HPDE6-E6E7 (cell line): ENCODE results near the gene WDR27.

Experiments used
- DNase-seq: peaks from one replicate; pipeline ENCODE4 v3.0.0; 2011; ENCODE audit warnings: missing footprints; ENCODE audit errors: extremely low spot score

WDR27 gene

DNA sequence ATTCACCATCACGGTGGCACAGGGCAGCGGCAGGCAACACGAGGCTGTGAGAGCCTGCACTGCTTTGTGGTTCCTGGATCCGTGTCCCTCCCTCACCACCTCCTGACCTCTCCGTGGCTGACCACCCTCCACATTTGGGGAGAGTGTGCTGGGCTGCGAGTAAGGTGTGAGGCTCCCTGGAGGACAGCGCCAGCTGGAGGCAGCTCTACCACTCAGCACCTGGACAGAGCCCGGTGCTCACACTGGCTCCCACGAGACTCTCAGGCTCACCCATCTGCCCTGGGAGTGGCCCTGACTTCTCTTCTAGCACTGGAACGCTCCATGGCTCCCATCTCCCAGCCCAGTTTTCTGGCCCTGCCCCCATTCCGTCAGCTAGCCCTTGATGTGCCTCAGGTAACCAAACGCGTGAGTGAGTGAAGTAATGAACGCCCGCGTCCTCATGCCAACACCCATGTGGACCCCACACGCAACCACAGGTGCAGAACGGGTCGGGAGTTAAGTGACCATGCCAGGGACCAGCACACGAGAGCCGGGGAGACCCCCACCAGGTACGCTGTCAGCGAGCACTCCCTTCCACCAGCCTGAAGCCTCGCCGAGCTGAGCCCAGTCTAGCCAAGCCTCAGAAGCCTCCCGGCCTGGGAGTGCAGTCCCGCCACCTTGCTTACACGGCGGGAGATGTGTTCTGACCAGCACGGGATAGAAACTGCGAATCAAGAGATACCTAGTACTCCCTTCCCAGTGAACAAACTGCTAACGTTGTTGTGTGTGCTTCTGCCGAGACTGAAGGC is 137.2 kb downstream of the WDR27 start:
- no peak for DNase-seq

DNA sequence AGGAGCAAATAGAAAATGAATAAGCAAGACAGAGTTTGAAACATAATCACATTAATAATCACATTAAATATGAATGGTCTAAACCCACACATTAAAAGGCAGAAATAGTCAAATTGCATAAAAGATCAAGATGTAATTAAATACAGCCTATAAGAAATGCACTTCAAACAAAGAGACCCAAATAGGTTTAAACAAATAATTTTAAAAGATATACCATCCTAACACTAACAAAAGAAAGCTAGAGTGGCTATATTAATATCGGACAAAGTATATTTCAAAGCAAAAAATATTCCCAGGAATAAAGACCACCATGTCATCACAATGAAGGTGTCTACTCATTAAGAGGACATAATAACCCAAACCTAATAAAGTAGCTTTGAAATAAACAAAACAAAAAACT is 140.2 kb downstream of the WDR27 start:
- DNase-seq = no peak

DNA sequence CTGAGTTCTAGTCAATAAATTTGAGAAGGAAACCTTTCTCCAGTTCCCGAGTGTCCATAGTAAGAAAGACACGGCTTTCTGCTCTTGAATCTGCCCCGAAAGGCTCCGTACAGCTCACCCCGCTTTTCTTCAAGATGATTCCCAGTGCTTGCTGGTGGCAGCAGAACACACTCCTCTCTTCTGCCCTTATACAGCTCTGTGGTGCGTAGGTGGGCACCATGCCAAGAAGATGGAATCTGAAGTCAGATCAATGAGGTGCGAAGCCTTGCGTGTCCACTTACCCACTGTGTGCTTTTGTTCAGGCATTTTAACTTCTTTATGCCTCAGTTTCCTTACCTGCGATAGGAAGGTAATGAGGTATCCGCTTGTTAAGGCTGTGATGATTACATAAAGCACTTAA is 142.2 kb downstream of the WDR27 start:
- no peak for DNase-seq

DNA sequence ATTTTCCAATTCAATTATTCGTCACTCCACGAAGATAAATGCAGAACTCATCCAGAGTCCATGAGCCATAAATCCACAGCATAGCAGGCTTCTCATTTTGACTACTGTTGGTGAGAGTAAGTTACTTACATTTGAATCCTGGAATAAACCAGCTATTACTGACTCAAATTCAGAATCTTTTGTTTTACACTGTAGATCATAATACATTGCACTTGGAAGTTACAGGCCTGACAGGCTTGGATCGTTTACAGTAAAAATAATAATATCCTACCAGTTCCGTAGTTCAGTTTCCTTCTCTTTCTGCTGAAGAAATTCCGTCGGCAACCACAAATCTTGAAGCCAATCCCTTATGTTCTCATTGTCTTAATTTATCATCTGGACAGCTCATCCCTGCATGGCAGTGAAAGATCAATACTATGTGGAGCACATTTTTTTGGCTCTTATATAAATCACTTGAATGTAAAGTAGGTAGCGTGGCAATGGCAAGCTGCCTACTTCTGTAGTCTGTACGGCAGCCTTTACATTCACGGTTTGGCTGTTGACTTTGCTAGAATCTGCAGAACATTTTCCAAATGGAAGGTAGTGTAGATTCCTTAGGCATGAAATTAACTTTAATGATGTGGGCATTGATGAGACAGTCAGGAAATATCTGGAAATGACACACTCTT is 142.9 kb downstream of the WDR27 start:
- no peak for DNase-seq

DNA sequence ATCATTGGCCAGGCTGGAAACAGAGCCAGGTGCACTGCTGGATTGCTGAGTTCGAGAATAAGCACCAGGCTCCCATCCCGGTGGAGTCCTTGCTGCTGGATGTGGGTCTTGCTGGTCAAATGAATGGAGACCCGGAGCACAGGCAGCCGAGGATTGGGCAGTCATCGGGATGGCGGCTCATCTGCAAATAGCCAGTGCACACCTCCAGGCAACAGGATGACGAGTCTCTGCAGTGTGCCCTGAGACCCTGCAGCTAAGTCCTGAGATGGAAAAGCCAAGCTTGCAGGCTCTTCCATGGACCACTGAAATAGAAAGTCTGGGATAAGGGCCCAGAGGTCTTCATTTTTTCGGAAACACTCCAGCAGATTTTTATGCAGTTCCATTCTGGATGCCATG is 143.5 kb downstream of the WDR27 start:
- no peak for DNase-seq

DNA sequence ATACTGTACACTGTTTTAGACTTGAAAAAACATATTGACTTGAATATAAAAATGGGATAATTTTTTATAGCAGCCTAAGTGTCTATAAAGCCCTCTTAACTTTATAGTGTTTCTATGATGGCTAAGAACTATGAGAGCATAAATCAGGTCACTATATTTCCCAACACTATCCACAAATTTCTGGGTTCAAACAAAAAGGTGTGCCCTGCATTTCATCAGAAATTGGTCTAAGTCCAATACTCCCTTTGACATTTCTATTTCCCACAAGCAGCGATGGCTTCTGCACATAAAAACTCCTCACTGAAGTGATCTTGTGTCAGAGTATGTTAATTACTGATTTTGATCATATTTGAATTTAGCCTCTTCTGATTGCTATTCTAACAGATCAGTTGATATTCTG is 143.9 kb downstream of the WDR27 start:
- DNase-seq = no peak

DNA sequence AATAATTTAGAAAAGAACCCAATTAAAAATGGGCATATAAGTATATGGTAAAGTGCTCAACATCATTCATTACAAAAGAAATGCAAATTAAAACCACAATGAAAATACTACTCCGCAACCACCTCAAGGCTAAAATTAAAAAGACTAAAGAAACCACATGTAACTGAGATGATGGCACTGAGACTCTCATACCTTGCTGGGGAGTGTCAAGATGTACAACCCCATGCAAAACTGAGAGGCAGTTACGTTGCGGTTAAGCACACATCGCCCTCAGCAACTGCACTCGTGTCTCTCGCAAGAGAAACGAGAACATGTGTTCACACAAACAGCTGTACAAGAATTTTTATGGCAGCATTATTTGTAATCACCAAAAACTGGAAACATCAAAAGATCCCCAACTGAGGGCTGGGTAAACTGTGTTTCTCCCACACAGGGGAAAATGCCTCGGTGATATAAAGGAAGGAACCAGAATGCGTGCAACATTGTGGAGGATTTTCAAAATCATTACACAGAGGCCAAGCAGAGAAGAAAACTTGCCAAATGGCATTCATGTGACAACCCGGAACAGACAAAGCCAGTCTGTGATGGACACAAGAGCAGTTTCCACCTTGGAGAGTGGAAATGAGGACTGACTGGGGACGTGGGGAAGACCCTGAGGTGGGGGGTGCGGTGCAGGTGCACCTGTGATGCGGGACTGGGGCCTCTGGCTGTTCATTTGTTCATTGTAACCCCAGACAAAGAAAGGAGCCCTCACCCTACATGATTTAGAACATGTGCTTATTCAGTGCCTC is 144.9 kb downstream of the WDR27 start:
- no peak for DNase-seq

DNA sequence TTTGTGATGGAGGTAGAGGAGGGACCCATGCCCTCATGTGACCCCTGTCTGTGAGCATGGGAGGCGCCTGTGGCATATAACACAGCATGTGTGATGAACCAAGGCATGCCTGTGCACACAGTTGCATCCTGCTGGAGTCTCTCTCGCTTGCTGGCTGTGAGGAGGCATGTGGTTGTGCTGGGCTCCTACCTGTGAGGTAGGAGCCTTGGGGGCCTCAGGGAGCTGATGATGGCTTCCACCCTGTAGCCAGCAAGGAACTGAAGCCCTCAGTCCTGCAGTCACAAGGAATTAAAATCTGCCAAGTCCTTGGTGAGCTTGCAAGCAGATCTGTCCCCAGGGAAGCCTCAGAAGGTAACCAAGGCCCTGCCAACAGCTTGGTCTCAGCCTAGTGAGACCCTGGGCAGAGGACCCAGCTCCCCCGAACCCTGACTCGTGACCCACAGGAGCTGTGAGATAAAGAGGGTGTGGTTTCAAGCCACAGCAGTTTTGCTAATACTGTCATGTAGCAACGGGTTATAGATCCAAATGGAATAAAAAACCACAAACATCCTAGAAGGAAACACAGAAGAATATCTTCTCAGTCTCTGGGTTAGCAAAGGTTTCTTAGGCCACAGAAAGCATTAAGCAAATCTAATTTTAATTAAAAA is 145.7 kb downstream of the WDR27 start:
- DNase-seq = no peak

DNA sequence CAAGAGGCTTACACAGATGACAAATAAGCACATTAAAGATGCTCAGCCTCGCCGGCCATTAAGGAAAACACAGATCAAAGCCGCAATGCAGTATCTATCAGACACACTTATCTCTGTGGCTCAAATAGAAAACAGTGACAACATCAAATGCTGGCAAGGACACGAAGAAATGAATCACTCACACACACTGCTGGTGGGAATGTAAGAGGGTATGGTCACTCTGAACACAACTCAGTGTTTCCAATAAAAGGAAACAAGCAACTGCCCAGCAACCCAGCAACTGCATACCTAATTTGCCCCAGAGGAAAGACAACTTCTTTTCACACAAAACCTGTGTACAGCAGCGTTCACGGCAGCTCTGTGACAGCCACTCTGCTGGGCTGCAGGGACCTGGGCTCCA is 155.8 kb downstream of the WDR27 start:
- DNase-seq = no peak

DNA sequence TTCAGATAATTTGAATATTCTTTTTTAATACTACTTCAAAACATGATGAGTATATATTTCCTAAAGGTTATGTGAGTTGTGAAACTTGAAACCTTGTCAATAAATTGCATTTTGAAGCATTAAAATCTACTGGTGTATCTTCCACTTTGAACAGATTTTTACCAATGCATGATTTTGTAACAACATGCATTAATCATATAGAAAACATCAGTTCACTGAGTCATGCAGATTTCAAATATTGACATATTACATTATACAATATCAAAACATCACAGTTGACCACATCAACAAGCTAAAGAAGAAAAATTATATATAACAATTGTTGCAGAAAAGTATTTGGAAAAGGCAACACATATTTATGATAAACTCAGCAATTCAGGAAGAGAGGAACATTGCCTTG is 158.1 kb downstream of the WDR27 start:
- no peak for DNase-seq

DNA sequence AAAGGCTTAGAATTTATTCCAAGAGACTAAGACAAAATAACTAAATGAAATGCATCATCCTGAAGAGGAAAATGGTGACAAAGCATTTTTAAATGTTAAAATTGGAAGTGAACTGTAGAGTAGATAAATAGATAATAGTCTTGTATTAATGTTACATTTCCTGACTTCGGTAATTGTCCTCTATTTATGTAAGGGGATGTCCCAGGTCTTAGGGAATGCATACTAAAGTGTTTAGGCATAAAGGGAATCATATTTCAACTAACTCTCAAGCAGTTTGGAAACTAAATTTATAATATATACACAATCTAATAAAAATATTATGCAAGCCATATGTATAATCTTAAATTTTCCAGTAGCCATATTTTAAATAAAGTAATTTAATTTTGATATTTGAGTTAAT is 159.3 kb downstream of the WDR27 start:
- DNase-seq = no peak

DNA sequence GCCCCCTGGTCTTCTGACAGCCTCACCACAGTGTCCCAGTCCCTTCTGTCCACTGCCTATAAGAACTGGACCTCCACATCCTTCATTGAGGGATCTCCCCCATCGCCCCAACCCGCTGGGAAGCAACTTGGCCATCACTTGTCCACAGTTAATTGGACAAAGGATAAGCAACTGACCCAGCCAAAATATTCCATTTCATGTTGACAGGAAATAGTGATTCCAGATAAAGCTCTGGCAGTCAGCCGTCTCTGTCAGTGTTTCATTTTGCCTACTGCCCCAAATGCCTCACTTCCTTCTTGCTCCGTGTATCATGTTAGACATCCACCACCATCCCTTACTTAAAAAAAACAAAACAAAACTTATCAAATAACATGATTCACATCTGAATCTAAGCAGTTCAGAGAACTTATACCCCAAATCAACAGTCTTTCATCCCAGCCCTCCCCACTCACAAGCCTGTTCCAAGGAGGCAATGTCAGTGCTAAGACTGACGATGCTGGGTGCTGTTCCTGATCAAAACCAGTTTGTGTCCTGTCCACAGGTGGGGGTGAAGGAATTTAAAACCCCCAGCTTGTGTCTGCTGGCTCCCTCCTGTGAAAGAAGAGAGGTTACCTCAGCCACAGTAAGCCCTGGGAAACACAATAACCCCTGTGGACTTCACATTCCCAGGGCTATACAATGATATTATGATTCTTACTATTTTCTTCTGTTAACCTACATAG is 162.5 kb downstream of the WDR27 start:
- DNase-seq = no peak

DNA sequence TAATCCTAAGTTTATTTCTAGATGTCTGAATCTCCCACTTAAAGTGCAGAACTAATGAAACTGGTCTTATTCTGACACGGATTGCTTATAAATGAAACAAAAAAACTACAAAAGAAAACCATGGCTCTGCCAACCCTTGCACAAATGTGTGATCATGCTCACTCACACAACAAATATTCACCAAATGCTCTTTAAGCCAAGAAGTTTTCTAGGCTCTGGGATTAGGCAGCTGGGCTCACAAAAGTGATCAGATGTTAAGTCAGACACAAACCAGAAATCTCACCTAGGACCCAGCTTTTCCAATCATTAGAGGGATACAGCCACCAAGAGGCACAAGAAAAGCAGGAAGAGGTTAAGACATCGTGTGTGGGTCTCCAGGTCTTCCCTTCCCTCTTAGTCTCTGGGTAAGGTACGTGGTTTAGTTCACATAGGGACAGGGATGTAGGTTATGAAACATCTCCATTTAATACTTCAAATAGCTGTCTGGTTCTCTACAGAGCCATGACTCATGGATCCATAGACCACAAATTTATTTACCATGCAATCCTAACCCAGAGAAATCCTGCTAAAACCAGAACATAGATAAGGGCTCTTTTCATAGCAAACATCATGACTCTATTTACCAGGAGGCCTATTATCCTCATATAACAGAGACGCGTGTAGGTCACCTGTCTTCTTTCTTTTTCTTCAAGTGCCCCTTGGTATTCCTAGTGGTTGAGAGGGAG is 165.2 kb downstream of the WDR27 start:
- DNase-seq = no peak

DNA sequence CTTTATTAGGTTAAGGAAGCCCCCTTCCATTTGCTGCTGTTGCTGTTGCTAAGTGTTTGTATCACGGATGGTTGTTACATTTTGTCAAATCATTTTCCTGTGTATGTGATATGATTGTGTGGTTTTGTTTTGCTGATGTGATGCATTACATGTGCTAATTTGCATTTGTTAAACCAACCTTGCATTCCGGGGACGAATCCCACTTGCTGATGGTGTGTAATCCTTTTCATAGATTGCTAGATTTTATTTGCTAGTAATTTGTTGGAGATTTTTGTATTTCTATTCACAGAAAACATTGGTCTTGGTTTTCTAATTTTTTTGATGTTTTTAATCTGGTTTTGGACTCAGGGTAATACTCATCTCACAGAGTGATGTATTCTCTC is 167.8 kb downstream of the WDR27 start:
- no peak for DNase-seq

DNA sequence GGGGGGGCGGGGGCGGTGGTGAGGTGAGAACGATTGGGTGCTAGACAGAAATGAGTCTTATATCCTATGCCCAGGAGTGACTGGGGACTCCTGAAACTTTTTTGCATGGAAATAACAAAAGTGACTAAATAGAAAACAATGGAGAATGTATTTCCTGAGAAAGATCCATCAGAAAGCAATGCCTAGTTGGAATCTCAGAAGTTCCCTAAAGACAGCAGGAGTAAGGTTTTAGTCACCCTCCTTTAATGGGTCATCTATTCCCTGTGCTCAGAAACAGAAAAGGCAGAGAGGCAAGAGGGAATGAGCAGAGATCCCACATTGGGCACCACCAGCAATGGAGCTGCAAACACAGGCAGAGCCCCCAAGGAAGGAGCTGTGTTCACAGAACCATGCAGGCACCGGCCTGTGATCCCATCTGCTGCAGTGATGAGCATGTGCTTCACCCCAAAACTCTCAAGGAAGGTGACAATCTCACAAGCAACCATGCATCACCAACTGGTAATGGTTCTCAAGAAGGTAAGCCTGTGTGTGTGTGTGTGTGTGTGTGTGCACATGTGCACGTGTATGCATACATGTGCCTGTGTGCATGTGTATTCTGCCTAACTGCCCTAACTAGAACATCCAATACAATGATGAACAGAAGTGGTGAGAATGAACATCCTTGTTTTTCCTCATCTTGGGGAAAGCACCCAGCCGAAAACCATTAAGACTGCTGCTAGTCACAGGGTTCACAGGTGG is 168.4 kb downstream of the WDR27 start:
- no peak for DNase-seq

DNA sequence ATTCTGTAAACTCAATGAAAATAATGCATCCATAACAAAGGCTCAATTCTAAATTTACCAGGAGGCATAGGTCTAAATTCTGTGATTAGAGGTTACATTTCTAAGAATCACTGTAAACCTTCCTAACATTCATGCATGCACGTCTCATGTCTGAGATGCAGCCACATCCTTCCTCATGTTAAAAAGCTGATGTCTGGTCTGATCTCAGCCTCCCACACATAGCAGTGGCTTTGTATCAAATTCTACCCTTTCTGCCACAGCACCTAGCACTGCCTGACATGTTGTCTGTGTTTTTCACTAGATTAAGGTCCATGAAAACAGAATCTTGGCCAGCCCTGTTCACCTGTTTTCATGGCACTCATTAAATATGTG is 171.1 kb downstream of the WDR27 start:
- no peak for DNase-seq

DNA sequence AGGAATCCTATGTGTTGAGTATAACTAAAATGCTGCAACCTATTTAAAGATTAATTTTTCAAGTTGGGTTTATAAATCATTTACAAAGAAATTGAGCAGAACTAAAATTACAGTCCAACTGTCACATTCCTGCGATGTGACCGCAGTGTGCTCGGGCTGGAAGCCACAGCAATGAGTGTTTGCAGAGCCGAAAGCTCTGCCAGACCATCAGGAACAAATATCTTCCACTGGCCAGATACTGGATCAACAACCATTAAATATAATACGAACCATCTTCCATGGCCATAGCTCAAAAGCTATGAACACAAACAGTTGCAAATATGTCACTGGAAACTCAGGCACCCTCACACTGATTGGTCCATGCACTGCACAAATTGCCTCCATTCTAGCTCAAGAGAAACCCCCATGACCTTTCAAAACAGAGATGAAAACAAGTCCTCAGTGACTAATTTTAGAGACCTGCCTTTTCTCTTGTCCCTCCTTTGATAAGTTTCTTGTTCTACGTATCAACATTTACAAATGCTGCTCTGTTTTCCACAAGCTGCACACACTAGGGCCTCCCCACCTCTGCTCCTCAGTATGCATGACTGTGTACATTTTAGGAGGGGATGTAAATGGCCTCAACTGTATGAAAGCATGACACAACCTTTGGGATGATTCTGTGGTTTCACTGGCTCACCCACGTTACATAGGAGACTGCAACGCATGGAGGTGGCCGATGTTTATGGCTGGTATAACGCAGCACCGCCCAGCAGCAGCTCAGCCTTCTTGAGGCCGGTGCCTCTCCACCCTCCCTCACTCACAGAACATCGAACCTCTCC is 171.7 kb downstream of the WDR27 start:
- DNase-seq = no peak

DNA sequence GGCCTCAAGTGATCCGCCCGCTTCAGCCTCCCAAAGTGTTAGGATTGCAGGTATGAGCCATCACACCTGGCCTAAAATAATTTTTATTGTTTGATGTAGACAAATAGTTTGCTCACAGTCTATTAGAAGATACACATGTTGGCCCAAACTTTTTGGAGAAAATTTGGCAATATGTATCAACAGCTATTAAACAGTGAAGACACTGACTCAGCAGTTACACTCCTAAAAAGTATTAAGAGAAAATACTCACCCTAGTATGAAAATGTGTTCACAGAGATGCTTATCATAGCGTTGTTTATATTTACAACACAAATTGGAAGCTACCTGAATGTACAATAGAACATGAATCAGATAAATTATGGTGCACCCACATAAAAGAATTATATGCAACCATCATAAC is 173.1 kb downstream of the WDR27 start:
- no peak for DNase-seq

DNA sequence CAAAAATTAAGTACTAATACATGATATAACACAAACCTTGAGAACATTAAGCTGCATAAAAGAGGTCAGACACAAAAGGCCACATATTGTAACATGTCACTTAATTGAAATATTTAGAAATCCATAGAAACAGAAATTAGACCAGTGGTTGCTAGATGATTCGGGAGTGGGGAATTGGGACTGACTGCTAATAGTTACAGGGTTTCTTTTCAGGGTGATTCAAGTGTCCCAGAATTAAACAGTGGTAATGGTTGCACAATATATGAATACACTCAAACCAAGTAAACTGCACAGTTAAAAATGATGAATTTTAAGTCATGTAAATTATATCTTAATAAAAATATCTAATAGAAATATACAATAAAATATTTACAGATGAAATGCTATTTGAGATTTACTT is 174.5 kb downstream of the WDR27 start:
- DNase-seq = no peak

DNA sequence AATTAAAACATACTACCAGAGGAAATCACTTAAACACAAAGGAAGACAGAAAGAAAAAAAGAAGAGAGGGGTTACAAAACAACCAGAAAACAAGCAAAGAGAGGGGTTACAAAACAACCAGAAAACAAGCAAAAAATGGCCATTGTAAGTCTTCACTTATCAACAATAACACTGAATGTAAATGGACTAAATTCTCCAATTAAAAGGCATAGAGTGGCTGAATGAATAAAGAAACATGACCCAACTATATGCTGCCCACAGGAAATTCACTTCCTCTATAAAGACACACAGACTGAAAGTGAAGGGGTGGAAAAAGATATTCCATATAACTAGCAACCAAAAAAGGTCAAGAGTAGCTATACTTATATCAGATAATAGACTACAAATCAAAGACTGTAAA is 180.0 kb downstream of the WDR27 start:
- no peak for DNase-seq
